Measurements from ENCODE around the gene PPIL4.
"Not testable (repeated sequence)": the region's sequence is repeated elsewhere in the genome, so short reads cannot be mapped to it uniquely, and the experiment has no call there.

PPIL4 gene

GRCh38 chr6:149483334-149483725, 62.5 kb downstream of the PPIL4 start:
- no peak for DNase-seq

- no peak for DNase-seq
These were observed 63.1 kb downstream of the PPIL4 start for GRCh38 chr6:149482545-149483333.

- DNase-seq: no peak
These were observed 65.2 kb downstream of the PPIL4 start for GRCh38 chr6:149480502-149481280.

GRCh38 chr6:149478631-149479314, 67.1 kb downstream of the PPIL4 start:
- DNase-seq: no peak

GRCh38 chr6:149477544-149477943, 68.3 kb downstream of the PPIL4 start:
- no peak for DNase-seq

GRCh38 chr6:149476789-149477455, 68.9 kb downstream of the PPIL4 start:
- no peak for DNase-seq

GRCh38 chr6:149474108-149474935, 71.5 kb downstream of the PPIL4 start:
- DNase-seq: no peak

- no peak for DNase-seq
These were observed 72.5 kb downstream of the PPIL4 start for GRCh38 chr6:149473080-149474052.

GRCh38 chr6:149472241-149472640, 73.6 kb downstream of the PPIL4 start:
- no peak for DNase-seq

- no peak for DNase-seq
These were observed 74.0 kb downstream of the PPIL4 start for GRCh38 chr6:149471801-149472200.

- DNase-seq: no peak
These were observed 74.9 kb downstream of the PPIL4 start for GRCh38 chr6:149470948-149471347.

GRCh38 chr6:149468179-149468578, 77.7 kb downstream of the PPIL4 start:
- DNase-seq: no peak

- no peak for DNase-seq
These were observed 78.6 kb downstream of the PPIL4 start for GRCh38 chr6:149467265-149467664.

- no peak for DNase-seq
These were observed 81.4 kb downstream of the PPIL4 start for GRCh38 chr6:149464411-149464810.

- no peak for DNase-seq
These were observed 82.1 kb downstream of the PPIL4 start for GRCh38 chr6:149463781-149464180.

GRCh38 chr6:149462712-149463111, 83.1 kb downstream of the PPIL4 start:
- DNase-seq: not testable (repeated sequence)

- no peak for DNase-seq
These were observed 84.2 kb downstream of the PPIL4 start for GRCh38 chr6:149461670-149462069.

- not testable (repeated sequence) for DNase-seq
These were observed 85.6 kb downstream of the PPIL4 start for GRCh38 chr6:149460249-149460648.

- no peak for DNase-seq
These were observed 86.1 kb downstream of the PPIL4 start for GRCh38 chr6:149459761-149460160.

- DNase-seq: no peak
These were observed 87.0 kb downstream of the PPIL4 start for GRCh38 chr6:149458806-149459205.

- DNase-seq: no peak
These were observed 87.6 kb downstream of the PPIL4 start for GRCh38 chr6:149458196-149458595.
